Spinal cord (tissue), 4 donors: ENCODE data around the gene FLYWCH2. TPM values are rescaled to one million over a fixed set of nuclear protein-coding genes. Genes with fewer than 3 reads are reported as not detected.

Experiments
- polyA plus RNA-seq, 2 donors: library from polyadenylated mRNA; unstranded; fragments of 120-200 nt; gene quantifications; one replicate each; pipeline ENCODE4 v1.2.1, GENCODE V29; 2013; ENCODE audit not compliant: insufficient read length in 2 of 2
- total RNA-seq, 2 donors: library from RNA; depleted of rRNA in 1 of 2; stranded (reverse); fragments of 120-200 nt in 1 of 2; fragments of >200 nt in 1 of 2; gene quantifications; one replicate each; pipeline versions ENCODE4 v1.2.3 to v1.2.4, GENCODE V29; 2013 to 2014

FLYWCH2 gene
- total and polyA plus RNA-seq, 4 donors: 28.1 to 63.1 (median 60.7) TPM

Other genes starting within 250 kb of the FLYWCH2 start
- 10 to 100 TPM; 17.4 to 25.7 TPM for gene KCTD5, start 200.7 kb upstream of the FLYWCH2 start, total RNA-seq
- gene KCTD5, start 200.7 kb upstream of the FLYWCH2 start, polyA plus RNA-seq: 10 to 100 TPM; 42.4 to 44.3 TPM
- gene PRSS27, start 163.0 kb upstream of the FLYWCH2 start, total RNA-seq: 1 to 10 TPM; 2.1 to 2.5 TPM
- 10 to 100 TPM in 1 of 2 donors, 1 to 10 TPM in 1; 9.7 to 11.5 TPM for gene PRSS27, start 163.0 kb upstream of the FLYWCH2 start, polyA plus RNA-seq
- 100 to 1,000 TPM; 105 to 159 TPM for gene SRRM2, start 130.6 kb upstream of the FLYWCH2 start, total RNA-seq
- 100 to 1,000 TPM; 494 to 610 TPM for gene SRRM2, start 130.6 kb upstream of the FLYWCH2 start, polyA plus RNA-seq
- 100 to 1,000 TPM; 136 to 660 TPM for gene ELOB, start 105.9 kb upstream of the FLYWCH2 start, total RNA-seq
- gene ELOB, start 105.9 kb upstream of the FLYWCH2 start, polyA plus RNA-seq: 100 to 1,000 TPM; 480 to 554 TPM
- gene PRSS33, start 95.7 kb upstream of the FLYWCH2 start, total RNA-seq: under 1 TPM in 1 of 2 donors, not detected in 1; 0.17 TPM
- under 1 TPM; 0.21 to 0.24 TPM for gene PRSS33, start 95.7 kb upstream of the FLYWCH2 start, polyA plus RNA-seq
- gene PRSS41, start 84.7 kb upstream of the FLYWCH2 start, total RNA-seq: not detected
- gene PRSS41, start 84.7 kb upstream of the FLYWCH2 start, polyA plus RNA-seq: not detected
- gene PRSS21, start 66.0 kb upstream of the FLYWCH2 start, total RNA-seq: under 1 TPM in 1 of 2 donors, not detected in 1; 0.28 TPM
- gene PRSS21, start 66.0 kb upstream of the FLYWCH2 start, polyA plus RNA-seq: not detected
- gene ZG16B, start 52.9 kb upstream of the FLYWCH2 start, total RNA-seq: 1 to 10 TPM in 1 of 2 donors, under 1 TPM in 1; 0.59 to 2.4 TPM
- gene ZG16B, start 52.9 kb upstream of the FLYWCH2 start, polyA plus RNA-seq: under 1 TPM; 0.32 TPM
- not detected for gene PRSS22, start 25.0 kb upstream of the FLYWCH2 start, total RNA-seq
- under 1 TPM in 1 of 2 donors, not detected in 1; 0.17 TPM for gene PRSS22, start 25.0 kb upstream of the FLYWCH2 start, polyA plus RNA-seq
- gene FLYWCH1, start 28.7 kb downstream of the FLYWCH2 start, total RNA-seq: 10 to 100 TPM; 17.5 to 18.2 TPM
- 10 to 100 TPM; 55.9 TPM for gene FLYWCH1, start 28.7 kb downstream of the FLYWCH2 start, polyA plus RNA-seq
- gene KREMEN2, start 81.1 kb downstream of the FLYWCH2 start, total RNA-seq: under 1 TPM; 0.17 to 0.20 TPM
- gene KREMEN2, start 81.1 kb downstream of the FLYWCH2 start, polyA plus RNA-seq: 1 to 10 TPM; 1.4 to 1.6 TPM
- gene PAQR4, start 86.1 kb downstream of the FLYWCH2 start, total RNA-seq: 10 to 100 TPM; 22.6 to 26.4 TPM
- gene PAQR4, start 86.1 kb downstream of the FLYWCH2 start, polyA plus RNA-seq: 10 to 100 TPM; 74.0 to 82.4 TPM
- gene PKMYT1, start 97.2 kb downstream of the FLYWCH2 start, total RNA-seq: 1 to 10 TPM; 3.1 to 7.2 TPM
- 10 to 100 TPM; 20.0 to 32.6 TPM for gene PKMYT1, start 97.2 kb downstream of the FLYWCH2 start, polyA plus RNA-seq
- under 1 TPM; 0.06 to 0.20 TPM for gene CLDN9, start 129.7 kb downstream of the FLYWCH2 start, total RNA-seq
- under 1 TPM; 0.36 to 0.38 TPM for gene CLDN9, start 129.7 kb downstream of the FLYWCH2 start, polyA plus RNA-seq
- under 1 TPM in 1 of 2 donors, not detected in 1; 0.28 TPM for gene CLDN6, start 135.0 kb downstream of the FLYWCH2 start, total RNA-seq
- gene CLDN6, start 135.0 kb downstream of the FLYWCH2 start, polyA plus RNA-seq: 1 to 10 TPM in 1 of 2 donors, under 1 TPM in 1; 0.43 to 1.0 TPM
- 1 to 10 TPM; 5.8 to 9.9 TPM for gene TNFRSF12A, start 137.2 kb downstream of the FLYWCH2 start, total RNA-seq
- 1 to 10 TPM; 4.5 to 6.7 TPM for gene TNFRSF12A, start 137.2 kb downstream of the FLYWCH2 start, polyA plus RNA-seq
- gene HCFC1R1, start 140.7 kb downstream of the FLYWCH2 start, total RNA-seq: 10 to 100 TPM; 20.4 to 66.2 TPM
- 100 to 1,000 TPM; 155 to 161 TPM for gene HCFC1R1, start 140.7 kb downstream of the FLYWCH2 start, polyA plus RNA-seq
- 10 to 100 TPM in 1 of 2 donors, 1 to 10 TPM in 1; 7.2 to 12.5 TPM for gene THOC6, start 140.8 kb downstream of the FLYWCH2 start, total RNA-seq
- gene THOC6, start 140.8 kb downstream of the FLYWCH2 start, polyA plus RNA-seq: 10 to 100 TPM; 16.8 to 18.7 TPM
- under 1 TPM; 0.06 to 0.10 TPM for gene BICDL2, start 153.7 kb downstream of the FLYWCH2 start, total RNA-seq
- under 1 TPM; 0.38 to 0.39 TPM for gene BICDL2, start 153.7 kb downstream of the FLYWCH2 start, polyA plus RNA-seq
- 1 to 10 TPM; 1.2 to 1.4 TPM for gene MMP25, start 163.3 kb downstream of the FLYWCH2 start, total RNA-seq
- 10 to 100 TPM in 1 of 2 donors, 1 to 10 TPM in 1; 7.2 to 10.5 TPM for gene MMP25, start 163.3 kb downstream of the FLYWCH2 start, polyA plus RNA-seq
- gene IL32, start 182.4 kb downstream of the FLYWCH2 start, total RNA-seq: 10 to 100 TPM in 1 of 2 donors, 1 to 10 TPM in 1; 9.0 to 11.6 TPM
- 10 to 100 TPM; 13.4 to 20.2 TPM for gene IL32, start 182.4 kb downstream of the FLYWCH2 start, polyA plus RNA-seq
- gene ZSCAN10, start 216.1 kb downstream of the FLYWCH2 start, total RNA-seq: not detected
- gene ZSCAN10, start 216.1 kb downstream of the FLYWCH2 start, polyA plus RNA-seq: not detected
- gene ZNF205, start 229.4 kb downstream of the FLYWCH2 start, total RNA-seq: 10 to 100 TPM in 1 of 2 donors, 1 to 10 TPM in 1; 9.2 to 19.3 TPM
- 10 to 100 TPM; 24.3 to 26.4 TPM for gene ZNF205, start 229.4 kb downstream of the FLYWCH2 start, polyA plus RNA-seq